Activated CD8-positive, alpha-beta T cell treated with anti-CD3 and anti-CD28 coated beads for 36 hours (primary cell): Measurements from ENCODE around the gene PRAMEF13. TPM values are rescaled to one million over a fixed set of nuclear protein-coding genes. Genes with fewer than 3 reads are reported as not detected.
A peak's percentile ranks its signal among the peaks of the same experiment; 100 is the strongest.
"Not testable (repeated sequence)": the region's sequence is repeated elsewhere in the genome, so short reads cannot be mapped to it uniquely, and the experiment has no call there.

Experiments used
- ATAC-seq: fragments of 200-7000 bp; cut with Tn5 transposase; one replicate; pipeline ENCODE4 v1.10.0; 2021; ENCODE audit warnings: mild to moderate bottlenecking, moderate library complexity
- CTCF ChIA-PET: fragments of 350-600 bp; sonication (Branson Sonifier 250); formaldehyde crosslinking; loops from one replicate; lab custom pipeline; 2021; ENCODE audit warnings: antibody characterized with exemption; lab: Charles Lee
- POLR2A ChIA-PET: fragments of 350-600 bp; sonication (Branson Sonifier 250); formaldehyde crosslinking; loops from one replicate; lab custom pipeline; 2021; ENCODE audit warnings: antibody characterized with exemption; lab: Charles Lee
- DNase-seq: peaks from one replicate; pipeline ENCODE4 v3.0.0-alpha.2; 2020
- H3K27ac Mint-ChIP-seq: one replicate; pipeline ENCODE4 v1.8.0; 2021; ENCODE audit warnings: mild to moderate bottlenecking, mixed read lengths
- H3K27me3 Mint-ChIP-seq: one replicate; pipeline ENCODE4 v1.8.0; 2021; ENCODE audit warnings: mixed read lengths
- H3K36me3 Mint-ChIP-seq: one replicate; pipeline ENCODE4 v1.8.0; 2021; ENCODE audit warnings: low read depth, mixed read lengths
- H3K4me1 Mint-ChIP-seq: one replicate; pipeline ENCODE4 v1.8.0; 2021; ENCODE audit warnings: low read depth, mixed read lengths
- H3K4me3 Mint-ChIP-seq: one replicate; pipeline ENCODE4 v1.8.0; 2021; ENCODE audit warnings: mild to moderate bottlenecking, moderate library complexity, mixed read lengths
- H3K9me3 Mint-ChIP-seq: one replicate; pipeline ENCODE4 v1.8.0; 2021; ENCODE audit warnings: mixed read lengths
- CTCF ChIP-seq: fragments of 200-600 bp; IDR thresholded peaks from one replicate; pipeline ENCODE4 v1.8.0; 2022; ENCODE audit warnings: antibody characterized with exemption, mild to moderate bottlenecking
- intact Hi-C: fragments of 100-400 bp; cut with micrococcal nuclease; formaldehyde crosslinking; loops from one replicate; pipeline ENCODE4 v1.10.0; 2022
- total RNA-seq, 2 experiments: library from RNA; stranded (reverse); gene quantifications; one replicate each; pipeline ENCODE4 v1.2.3, GENCODE V29; 2021

PRAMEF13 gene
- total RNA-seq, 2 experiments from 2014 or later, result not detected

DNA sequence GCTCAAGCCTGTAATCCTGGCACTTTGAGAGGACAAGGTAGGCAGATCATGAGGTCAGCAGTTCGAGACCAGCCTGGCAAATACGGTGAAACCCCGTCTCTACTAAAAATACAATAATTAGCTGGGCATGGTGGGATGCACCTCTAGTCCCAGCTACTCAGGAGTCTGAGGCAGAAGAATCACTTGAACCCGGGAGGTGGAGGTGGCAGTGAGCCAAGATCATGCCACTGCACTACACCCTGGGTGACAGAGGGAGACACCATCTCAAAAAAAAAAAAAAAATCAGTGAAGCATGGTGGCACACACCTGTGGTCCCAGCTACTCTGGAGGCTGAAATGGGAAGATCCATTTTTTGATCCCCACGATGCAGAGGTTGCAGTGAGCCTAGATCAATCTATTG, 28.9 kb upstream of the PRAMEF13 start:
- not testable (repeated sequence) for DNase-seq

DNA sequence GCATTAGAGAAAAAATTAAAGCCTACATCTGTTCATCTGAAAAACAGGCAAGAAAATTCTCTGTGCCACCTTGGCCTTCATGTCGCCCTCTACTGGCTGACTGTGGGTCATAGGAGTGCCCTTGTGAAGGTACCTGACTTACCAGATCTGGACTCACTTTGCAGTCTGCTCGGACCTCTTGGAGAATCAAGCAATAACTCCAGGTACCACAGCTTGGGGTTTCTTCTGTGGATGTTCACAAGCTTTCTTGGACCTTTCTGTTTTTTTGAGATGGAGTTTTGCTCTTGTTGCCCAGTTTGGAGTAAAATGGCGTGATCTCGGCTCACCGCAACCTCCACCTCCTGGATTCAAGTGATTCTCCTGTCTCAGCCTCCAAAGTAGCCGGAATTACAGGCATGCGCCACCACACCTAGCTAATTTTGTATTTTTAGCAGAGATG, 27.2 kb upstream of the PRAMEF13 start:
- Mint-ChIP-seq H3K27me3 (peaks cover 4% of the 10 kb centered on the region), H3K27ac (no peak overlapping the region), H3K36me3 (no peaks in the 10 kb centered on the region), H3K4me1 (no peaks in the 10 kb centered on the region), H3K4me3 (no peak overlapping the region), H3K9me3 (no peaks in the 10 kb centered on the region)
- ChIA-PET CTCF (no interaction called here), POLR2A (no interaction called here)
- intact Hi-C loops, result no loop called here
- ATAC-seq, result no peak
- peak; percentile 64 for TF ChIP-seq CTCF
- DNase-seq, result peak; percentile 70

More for the DNA sequence above, 28.9 kb upstream of the PRAMEF13 start:
- H3K27me3 Mint-ChIP-seq, H3K9me3 Mint-ChIP-seq, ATAC-seq, H3K4me1 Mint-ChIP-seq, H3K4me3 Mint-ChIP-seq, POLR2A ChIA-PET, CTCF ChIA-PET, intact Hi-C loops, H3K36me3 Mint-ChIP-seq, H3K27ac Mint-ChIP-seq: not testable (repeated sequence)

DNA sequence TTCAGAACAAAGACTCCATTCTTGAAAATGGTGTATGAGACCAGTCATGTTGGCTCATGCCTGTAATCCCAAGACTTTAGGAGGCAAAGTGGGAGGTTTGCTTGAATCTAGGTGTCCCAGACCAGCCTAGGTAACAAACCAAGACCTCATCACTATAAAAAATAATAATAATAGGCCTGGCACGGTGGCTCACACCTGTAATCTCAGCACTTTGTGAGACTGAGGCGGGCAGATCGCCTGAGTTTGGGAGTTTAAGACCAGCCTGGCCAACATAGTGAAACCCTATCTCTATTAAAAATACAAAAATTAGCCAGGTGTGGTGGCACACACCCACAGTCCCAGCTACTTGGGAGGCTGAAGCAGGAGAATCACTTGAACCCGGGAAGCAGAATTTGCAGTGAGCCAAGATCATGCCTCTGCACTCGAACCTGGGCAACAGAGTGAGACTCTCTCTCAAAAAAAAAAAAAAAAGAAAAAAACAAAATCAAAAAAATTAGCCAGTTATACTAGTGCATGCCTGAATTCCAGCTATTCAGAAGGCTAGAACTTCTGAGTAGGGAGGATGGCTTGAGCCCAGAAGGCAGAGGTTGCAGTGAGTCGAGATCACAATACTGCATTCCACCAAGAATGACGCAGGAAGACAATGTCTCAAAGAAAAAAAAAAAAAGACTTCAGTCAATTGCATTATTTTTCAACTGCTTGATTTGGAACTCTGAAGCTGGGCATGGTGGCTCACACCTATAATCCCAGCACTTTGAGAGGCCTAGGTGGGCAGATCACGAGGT, 26.3 kb upstream of the PRAMEF13 start:
- H3K4me3 Mint-ChIP-seq, H3K4me1 Mint-ChIP-seq, H3K27ac Mint-ChIP-seq, H3K27me3 Mint-ChIP-seq, ATAC-seq, DNase-seq, CTCF ChIA-PET, POLR2A ChIA-PET, H3K36me3 Mint-ChIP-seq, H3K9me3 Mint-ChIP-seq, intact Hi-C loops: not testable (repeated sequence)

DNA sequence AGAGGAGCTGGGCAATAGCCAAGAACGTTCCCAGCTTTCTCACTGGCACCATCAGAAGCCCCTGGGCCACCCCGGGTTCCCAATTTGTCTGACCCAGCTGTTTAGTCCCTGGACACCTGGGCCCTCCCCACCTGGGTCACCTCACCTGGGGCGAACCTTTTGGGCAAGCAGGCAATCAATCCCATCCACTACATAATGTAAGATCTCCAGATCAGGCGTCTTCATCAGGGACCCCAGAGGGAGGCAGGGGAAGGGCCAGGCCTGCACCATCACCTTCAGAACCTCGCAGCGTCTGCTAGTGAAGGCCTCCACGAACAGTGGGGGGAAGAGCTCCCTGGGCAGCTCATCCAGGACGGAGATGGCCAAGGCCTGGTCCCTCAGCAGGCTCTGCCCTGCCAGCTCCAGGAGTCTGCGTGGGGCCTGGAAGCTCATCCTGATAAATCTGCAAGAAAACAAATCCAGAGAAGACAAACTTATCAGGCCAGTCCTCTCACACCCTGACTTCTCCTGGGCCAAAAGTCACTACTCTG, 24.5 kb upstream of the PRAMEF13 start, which contains the start of gene PRAMEF18:
Gene PRAMEF18 (minus strand): TSS at position 480 of the 530 bp plus-strand sequence. CDS start 48 bp downstream, at position 432.
- H3K27ac Mint-ChIP-seq, POLR2A ChIA-PET, DNase-seq, CTCF ChIA-PET, H3K4me1 Mint-ChIP-seq, H3K36me3 Mint-ChIP-seq, H3K27me3 Mint-ChIP-seq, H3K9me3 Mint-ChIP-seq, ATAC-seq, intact Hi-C loops, H3K4me3 Mint-ChIP-seq: not testable (repeated sequence)

DNA sequence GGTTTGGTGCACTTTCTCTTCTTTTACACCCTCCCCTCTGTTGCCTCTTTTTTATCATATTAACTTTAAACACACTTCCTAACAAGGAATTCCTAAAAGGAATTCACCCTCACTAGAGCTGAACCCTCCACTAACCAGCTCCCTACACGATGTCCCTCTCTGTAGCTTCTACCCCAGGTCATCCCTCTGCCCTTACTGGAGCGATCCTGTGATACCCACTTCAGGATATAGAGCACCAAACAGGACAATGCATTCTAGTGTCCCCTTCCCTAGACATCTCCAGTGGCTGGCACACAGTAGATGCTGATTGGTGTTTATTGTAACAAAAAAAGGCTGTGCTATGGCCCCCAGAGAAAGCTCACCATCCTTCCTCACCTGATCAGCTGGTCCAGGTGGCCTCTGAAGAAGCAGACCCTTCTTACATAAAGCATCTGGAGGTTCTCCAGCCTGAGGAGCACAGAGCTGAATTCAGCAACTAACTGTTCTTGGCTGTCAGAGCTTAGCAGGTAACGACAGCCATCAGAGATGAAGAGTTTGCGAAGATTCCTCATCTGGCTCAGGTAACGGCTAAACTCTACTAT, 23.4 kb upstream of the PRAMEF13 start:
- Mint-ChIP-seq H3K27ac (no peak overlapping the region), H3K36me3 (no peaks in the 10 kb centered on the region), H3K4me3 (no peak overlapping the region), H3K9me3 (no peaks in the 10 kb centered on the region), H3K27me3 (peaks cover 4% of the 10 kb centered on the region), H3K4me1 (no peaks in the 10 kb centered on the region)
- DNase-seq, result no peak
- intact Hi-C loops, result no loop called here
- ATAC-seq, result no peak
- CTCF ChIA-PET, result no interaction called here
- POLR2A ChIA-PET, result no interaction called here
- TF ChIP-seq CTCF, result no peak

GRCh38 chr1:13222788-13223187, 21.6 kb upstream of the PRAMEF13 start:
- ATAC-seq, CTCF ChIA-PET, DNase-seq, H3K36me3 Mint-ChIP-seq, H3K27me3 Mint-ChIP-seq, H3K4me1 Mint-ChIP-seq, H3K4me3 Mint-ChIP-seq, H3K9me3 Mint-ChIP-seq, H3K27ac Mint-ChIP-seq, intact Hi-C loops, POLR2A ChIA-PET: not testable (repeated sequence)

DNA sequence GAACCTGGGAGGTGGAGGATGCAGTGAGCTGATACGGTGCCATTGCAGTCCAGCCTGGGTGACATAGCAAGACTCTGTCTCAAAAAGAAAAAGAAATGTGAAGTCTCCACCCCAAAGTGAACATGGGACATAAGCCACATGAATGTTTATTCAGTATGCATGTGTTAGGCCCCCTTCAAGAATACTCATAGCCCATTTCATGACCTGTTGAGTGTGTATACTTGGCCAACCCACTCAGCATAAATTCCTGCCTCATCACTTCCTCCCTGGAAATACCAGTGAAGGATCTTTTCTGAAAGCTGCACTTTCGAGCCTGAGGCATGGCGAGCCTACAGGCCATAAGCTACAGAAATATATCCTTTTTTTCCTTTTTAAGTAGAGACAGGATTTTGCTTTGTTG, 18.0 kb upstream of the PRAMEF13 start:
- H3K9me3 Mint-ChIP-seq, H3K27ac Mint-ChIP-seq, CTCF ChIA-PET, DNase-seq, POLR2A ChIA-PET, H3K27me3 Mint-ChIP-seq, H3K36me3 Mint-ChIP-seq, ATAC-seq, H3K4me3 Mint-ChIP-seq, H3K4me1 Mint-ChIP-seq, intact Hi-C loops: not testable (repeated sequence)

DNA sequence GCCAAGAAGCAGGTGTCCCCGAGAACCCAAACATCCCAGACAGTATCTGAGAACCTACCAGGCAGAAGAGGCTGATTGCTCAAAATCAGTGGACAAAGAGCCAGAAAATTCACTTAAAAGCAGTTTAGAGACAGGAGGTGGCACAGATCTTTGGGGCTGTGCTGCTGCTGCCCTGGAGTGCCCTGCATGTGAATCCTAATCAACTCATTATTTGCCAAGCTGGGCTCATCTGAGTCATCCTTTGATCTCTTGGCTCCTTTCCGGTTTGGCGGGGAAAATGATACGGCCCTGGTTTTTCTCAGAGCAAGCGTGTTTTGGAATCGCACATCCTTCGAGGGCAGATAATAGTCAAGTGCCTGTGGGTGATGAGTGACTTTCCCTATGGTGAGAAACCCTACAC, 15.4 kb upstream of the PRAMEF13 start:
- H3K27ac Mint-ChIP-seq, H3K4me1 Mint-ChIP-seq, POLR2A ChIA-PET, ATAC-seq, intact Hi-C loops, H3K9me3 Mint-ChIP-seq, H3K4me3 Mint-ChIP-seq, H3K36me3 Mint-ChIP-seq, H3K27me3 Mint-ChIP-seq, CTCF ChIA-PET, DNase-seq: not testable (repeated sequence)

- CTCF ChIA-PET, ATAC-seq, H3K36me3 Mint-ChIP-seq, H3K27ac Mint-ChIP-seq, intact Hi-C loops, POLR2A ChIA-PET, DNase-seq, H3K27me3 Mint-ChIP-seq, H3K9me3 Mint-ChIP-seq, H3K4me1 Mint-ChIP-seq, H3K4me3 Mint-ChIP-seq: not testable (repeated sequence)
Measured at GRCh38 chr1:13208712-13209111, 7.5 kb upstream of the PRAMEF13 start.

DNA sequence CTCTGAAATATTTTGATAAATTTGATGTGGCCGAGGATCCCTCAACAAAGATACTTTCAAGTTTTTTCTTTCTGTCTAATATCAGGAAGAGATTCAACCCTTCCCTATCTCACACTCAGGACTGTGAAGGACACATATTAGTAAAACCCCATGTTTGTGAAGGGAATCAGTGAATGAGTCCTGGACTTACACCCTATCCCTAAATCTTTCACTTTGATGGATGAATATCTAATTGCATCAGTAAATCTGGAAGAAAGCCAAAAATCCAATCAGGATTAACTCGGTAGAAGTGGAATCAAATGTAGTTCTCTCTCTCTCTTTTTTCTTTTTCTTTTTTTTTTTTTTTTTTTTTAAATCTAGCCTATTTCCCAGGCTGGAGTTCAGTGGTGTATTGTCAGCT, 29.7 kb downstream of the PRAMEF13 start, which contains the start of gene PRAMEF9:
Gene PRAMEF9 (plus strand): TSS at position 301 of the 400 bp plus-strand sequence. CDS start 3,433 bp downstream, outside the sequence.
- ATAC-seq, CTCF ChIA-PET, H3K27me3 Mint-ChIP-seq, H3K36me3 Mint-ChIP-seq, H3K4me1 Mint-ChIP-seq, H3K27ac Mint-ChIP-seq, intact Hi-C loops, H3K9me3 Mint-ChIP-seq, DNase-seq, H3K4me3 Mint-ChIP-seq, POLR2A ChIA-PET: not testable (repeated sequence)
